Measurements from ENCODE around the gene CYFIP2.

The CYFIP2 gene

GRCh38 chr5:157444224-157444623, 178.3 kb downstream of the CYFIP2 start:
- Mint-ChIP-seq H3K27me3 (peaks cover 2% of the 10 kb centered on the region), H3K4me3 (no peak overlapping the region), H3K27ac (no peak overlapping the region)

More at GRCh38 chr5:157444224-157444623, 178.3 kb downstream of the CYFIP2 start:
- Mint-ChIP-seq H3K36me3 (ENCODE audit: low read depth) (no peaks in the 10 kb centered on the region), H3K9me3 (no peaks in the 10 kb centered on the region), H3K4me1 (ENCODE audit: low read depth) (no peaks in the 10 kb centered on the region)
- DNase-seq = no peak

All from activated T-cell treated with anti-CD3 and anti-CD28 coated beads, Interleukin-2, amount 50 U/mL, for 24 hours (primary cell).